ENCODE measurements around the gene THSD7B. TPM values are rescaled to one million over a fixed set of nuclear protein-coding genes. Genes with fewer than 3 reads are reported as not detected.

THSD7B gene
- total and polyA plus RNA-seq, 10 of the 15 experiments (the other 5 are each of a cell fraction or from before 2014, with no cell fraction given): 0.03 to 0.56 (median 0.28) TPM

- no peak; the same call in 2 of the 3 replicates for ATAC-seq
- Histone ChIP-seq H3K79me2 (ENCODE audit: control insufficient read depth, insufficient read depth, low read length) (no peaks in the 10 kb centered on the region), H2AFZ (ENCODE audit: control insufficient read depth, low read depth, low read length) (no peak overlapping the region), H3K9me3 (replicated peaks; ENCODE audit: control insufficient read depth, insufficient read depth, low read length) (no peaks in the 10 kb centered on the region), H3K4me2 (ENCODE audit: control insufficient read depth, insufficient read depth) (no peak overlapping the region), H3K9ac (ENCODE audit: control insufficient read depth, insufficient read depth, low read length) (no peak overlapping the region), H3K27ac (ENCODE audit: control insufficient read depth, insufficient read depth) (no peak overlapping the region), H3K4me1 (ENCODE audit: control insufficient read depth, insufficient read depth, low read length) (no peaks in the 10 kb centered on the region), H3K36me3 (ENCODE audit: control insufficient read depth in 2 of 2, insufficient read depth in 2 of 2, low read length in 1 of 2) (no peaks in the 10 kb centered on the region), H3K4me3 (no peak overlapping the region), H3K27me3 (replicated peaks in 1 of 2; ENCODE audit: control insufficient read depth in 2 of 2, insufficient read depth in 2 of 2, low read length in 1 of 2) (no peaks in the 10 kb centered on the region), H4K20me1 (ENCODE audit: control insufficient read depth, insufficient read depth) (no peaks in the 10 kb centered on the region)
- ChIA-PET RAD21 (ENCODE audit: unreplicated experiment) (no interaction called here), SMC1A (ENCODE audit: uncharacterized antibody, unreplicated experiment) (no interaction called here), CTCF (interaction anchor here (0.5 kb wide), 1 partner anchor 18 kb away, joined by 3 read pairs; no protein-coding TSS in a partner anchor), POLR2A (interaction anchor here (0.6 kb wide), 1 partner anchor 787 kb away, joined by 9 read pairs; no protein-coding TSS in a partner anchor)
- DNase-seq (ENCODE audit: low read depth, low spot score): no peak
- intact Hi-C loops (cut with micrococcal nuclease; ENCODE audit: unreplicated experiment): no loop called here
- FAIRE-seq: no peak
- in situ Hi-C loops (cut with MboI): no loop called here
- no TSS peak for BruUV-seq (replicated peaks)
- 0% methylated on average over 2 of the region's 2 CpGs for WGBS (ENCODE audit: insufficient coverage, insufficient replicate concordance, low lambda C conversion rate, missing lambda C conversion rate)
- TF ChIP-seq RAD21 (IDR thresholded peaks at IDR 0.05; ENCODE audit: insufficient read depth, low read depth, low read length) (no peak), TCF7 (IDR thresholded peaks at IDR 0.05; ENCODE audit: borderline replicate concordance) (no peak), BMI1 (IDR thresholded peaks at IDR 0.05; ENCODE audit: borderline replicate concordance) (no peak), ATF7 (IDR thresholded peaks at IDR 0.05; ENCODE audit: low read depth) (no peak), ZNF622 (IDR thresholded peaks at IDR 0.05) (no peak), BCL3 (IDR thresholded peaks at IDR 0.05; ENCODE audit: borderline replicate concordance, insufficient read depth, low read depth, low read length, poor library complexity, severe bottlenecking) (no peak), YBX1 (IDR thresholded peaks at IDR 0.05) (no peak), NRF1 (conservative IDR thresholded peaks at IDR 0.05; ENCODE audit: low read depth, low read length) (no peak), EZH2 (IDR thresholded peaks at IDR 0.05; ENCODE audit: borderline replicate concordance, control insufficient read depth, low read depth, low read length) (no peak), DPF2 (IDR thresholded peaks at IDR 0.05) (no peak), IRF3 (IDR thresholded peaks at IDR 0.05) (no peak), PBX3 (IDR thresholded peaks at IDR 0.05; ENCODE audit: insufficient replicate concordance, low read depth, low read length) (no peak), JUND (IDR thresholded peaks at IDR 0.05; ENCODE audit: low read depth, low read length) (no peak), GATAD2B (conservative IDR thresholded peaks at IDR 0.05; ENCODE audit: low read depth) (no peak)
Observed at GRCh38 chr2:137693534-137693933, 928.2 kb downstream of the THSD7B start.
